GM10266 (cell line): ENCODE data around the gene TMEM62.
"Not testable (repeated sequence)": the region's sequence is repeated elsewhere in the genome, so short reads cannot be mapped to it uniquely, and the experiment has no call there.

ENCODE experiments used
- DNase-seq: peaks from one replicate; pipeline ENCODE4 v3.0.0; 2012; ENCODE audit errors: extremely low spot score
- TF ChIP-seq, protein P1 (sequence below): IDR thresholded peaks from 2 replicates; pipeline ENCODE4 v1.5.1; 2012; ENCODE audit warnings: mild to moderate bottlenecking, low read depth; ENCODE audit not compliant: control insufficient read depth, insufficient read depth; ENCODE audit errors: missing control alignments

Gene TMEM62

DNA sequence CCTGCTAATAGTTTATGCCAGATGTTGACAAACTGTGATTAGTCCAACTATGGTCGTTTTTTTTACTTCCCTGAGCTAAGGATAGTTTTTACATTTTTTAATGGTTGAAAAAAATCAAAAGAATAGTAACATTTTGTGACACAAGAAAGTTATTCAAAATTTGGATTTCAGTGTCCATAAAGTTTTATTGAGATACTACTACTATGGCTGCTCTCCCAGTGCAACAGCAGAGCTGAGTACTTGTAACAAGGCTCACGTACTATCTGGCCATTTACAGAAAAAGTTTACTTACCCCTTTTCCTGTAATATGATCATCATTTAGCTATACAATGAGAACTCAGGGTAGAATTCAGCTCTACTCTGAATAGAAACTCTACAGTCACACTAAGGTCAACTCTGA lies 11.5 kb upstream of the TMEM62 start:
- DNase-seq = no peak
- TF ChIP-seq, protein P1, sequence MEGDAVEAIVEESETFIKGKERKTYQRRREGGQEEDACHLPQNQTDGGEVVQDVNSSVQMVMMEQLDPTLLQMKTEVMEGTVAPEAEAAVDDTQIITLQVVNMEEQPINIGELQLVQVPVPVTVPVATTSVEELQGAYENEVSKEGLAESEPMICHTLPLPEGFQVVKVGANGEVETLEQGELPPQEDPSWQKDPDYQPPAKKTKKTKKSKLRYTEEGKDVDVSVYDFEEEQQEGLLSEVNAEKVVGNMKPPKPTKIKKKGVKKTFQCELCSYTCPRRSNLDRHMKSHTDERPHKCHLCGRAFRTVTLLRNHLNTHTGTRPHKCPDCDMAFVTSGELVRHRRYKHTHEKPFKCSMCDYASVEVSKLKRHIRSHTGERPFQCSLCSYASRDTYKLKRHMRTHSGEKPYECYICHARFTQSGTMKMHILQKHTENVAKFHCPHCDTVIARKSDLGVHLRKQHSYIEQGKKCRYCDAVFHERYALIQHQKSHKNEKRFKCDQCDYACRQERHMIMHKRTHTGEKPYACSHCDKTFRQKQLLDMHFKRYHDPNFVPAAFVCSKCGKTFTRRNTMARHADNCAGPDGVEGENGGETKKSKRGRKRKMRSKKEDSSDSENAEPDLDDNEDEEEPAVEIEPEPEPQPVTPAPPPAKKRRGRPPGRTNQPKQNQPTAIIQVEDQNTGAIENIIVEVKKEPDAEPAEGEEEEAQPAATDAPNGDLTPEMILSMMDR = no peak

DNA sequence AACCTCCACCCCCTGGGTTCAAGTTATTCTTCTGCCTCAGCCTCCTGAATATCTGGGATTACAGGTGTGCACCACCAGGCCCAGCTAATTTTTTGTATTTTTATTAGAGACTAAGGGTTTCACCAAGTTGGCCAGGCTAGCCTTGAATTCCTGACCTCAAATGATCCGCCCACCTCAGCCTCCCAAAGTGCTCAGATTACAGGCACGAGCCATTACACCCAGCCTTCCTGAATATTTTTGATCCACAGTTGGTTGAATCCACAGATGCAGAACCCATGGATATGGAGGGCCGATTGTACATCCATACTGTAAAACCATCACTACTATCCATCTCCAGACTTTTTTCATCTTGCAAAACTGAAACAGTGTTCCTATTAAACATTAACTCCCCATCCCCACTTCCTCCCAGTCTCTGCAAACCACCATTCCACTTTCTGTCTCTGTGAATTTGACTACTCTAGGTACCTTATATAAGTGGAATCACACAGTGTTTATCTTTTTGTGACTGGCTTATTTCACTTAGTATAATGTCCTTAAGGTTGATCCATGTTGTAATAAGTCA lies 8.2 kb upstream of the TMEM62 start:
- TF ChIP-seq, protein P1 = no peak
- no peak for DNase-seq

DNA sequence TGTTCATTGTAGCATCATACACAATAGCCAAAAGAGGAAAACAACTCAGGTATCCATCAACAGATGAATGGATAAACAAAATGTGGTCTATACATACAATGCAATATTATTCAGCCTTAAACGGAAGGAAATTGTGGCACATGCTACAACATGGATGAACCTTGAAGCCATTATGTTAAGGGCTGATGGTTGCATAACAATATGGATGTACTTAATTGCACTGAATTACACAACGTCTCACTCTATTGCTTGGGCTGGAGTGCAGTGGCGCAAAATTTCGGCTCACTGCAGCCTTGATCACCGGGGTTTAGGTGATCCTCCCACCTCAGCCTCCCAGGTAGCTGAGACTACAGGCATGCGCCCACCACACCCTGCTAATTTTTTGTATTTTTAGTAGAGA lies 7.0 kb upstream of the TMEM62 start:
- TF ChIP-seq, protein P1 = no peak
- no peak for DNase-seq

DNA sequence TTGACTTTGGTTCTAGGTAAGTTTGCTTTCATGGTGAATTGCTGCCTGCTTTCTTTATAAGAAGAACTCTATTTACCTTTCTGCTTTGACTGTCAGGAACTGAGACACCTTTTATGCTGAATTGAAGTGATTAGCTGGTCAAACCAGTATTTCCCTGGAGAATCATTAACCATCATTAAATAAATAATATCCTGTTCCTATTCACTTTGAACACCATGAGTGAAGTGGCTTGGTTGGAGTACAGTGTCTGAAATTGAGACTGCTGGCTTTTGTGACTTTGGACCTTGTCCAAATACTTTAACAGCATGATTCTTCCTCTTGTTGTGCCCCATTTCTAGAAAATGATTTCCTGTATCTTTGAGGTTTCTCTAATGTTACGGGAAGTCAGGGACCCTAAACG lies 5.6 kb upstream of the TMEM62 start:
- no peak for DNase-seq
- TF ChIP-seq, protein P1 = no peak

DNA sequence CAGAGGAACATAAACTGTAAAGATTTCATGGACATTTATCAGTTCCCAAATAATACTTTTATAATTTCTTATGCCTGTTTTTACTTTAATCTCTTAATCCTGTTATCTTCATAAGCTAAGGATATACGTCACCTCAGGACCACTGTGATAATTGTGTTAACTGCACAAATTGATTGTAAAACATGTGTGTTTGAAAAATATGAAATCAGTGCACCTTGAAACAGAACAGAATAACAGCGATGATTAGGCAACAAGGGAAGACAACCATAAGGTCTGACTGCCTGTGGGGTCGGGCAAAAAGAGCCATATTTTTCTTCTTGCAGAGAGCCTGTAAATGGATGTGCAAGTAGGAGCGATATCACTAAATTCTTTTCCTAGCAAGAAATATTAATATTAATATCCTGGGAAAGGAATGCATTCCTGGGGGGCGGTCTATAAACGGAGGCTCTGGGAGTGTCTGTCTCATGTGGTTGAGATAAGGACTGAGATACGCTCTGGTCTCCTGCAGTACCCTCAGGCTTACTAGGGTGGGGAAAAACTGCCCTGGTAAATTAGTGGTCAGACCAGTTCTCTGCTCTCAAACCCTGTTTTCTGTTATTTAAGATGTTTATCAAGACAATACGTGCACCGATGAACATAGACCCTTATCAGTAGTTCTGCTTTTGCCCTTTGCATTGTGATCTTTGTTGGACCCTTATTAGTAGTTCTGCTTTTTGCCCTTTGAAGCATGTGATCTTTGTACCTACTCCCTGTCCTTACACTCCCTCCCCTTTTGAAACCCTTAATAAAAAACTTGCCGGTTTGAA lies 5.0 kb upstream of the TMEM62 start:
- DNase-seq = not testable (repeated sequence)

DNA sequence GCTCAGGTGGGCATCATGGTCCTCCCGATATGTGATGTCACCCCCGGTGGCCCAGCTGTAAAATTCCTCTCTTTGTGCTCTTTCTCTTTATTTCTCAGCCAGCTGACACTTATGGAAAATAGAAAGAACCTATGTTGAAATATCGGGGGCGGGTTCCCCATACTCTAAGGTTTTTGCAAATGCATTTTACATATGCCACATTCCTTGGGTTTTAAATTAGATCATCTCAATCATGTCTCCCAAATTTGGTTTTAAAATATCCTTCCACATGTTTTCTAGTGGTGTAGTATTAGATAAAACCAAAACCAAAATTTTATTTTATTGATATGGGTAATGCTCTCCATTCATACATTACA lies 4.4 kb upstream of the TMEM62 start:
- TF ChIP-seq, protein P1 = no peak

DNA sequence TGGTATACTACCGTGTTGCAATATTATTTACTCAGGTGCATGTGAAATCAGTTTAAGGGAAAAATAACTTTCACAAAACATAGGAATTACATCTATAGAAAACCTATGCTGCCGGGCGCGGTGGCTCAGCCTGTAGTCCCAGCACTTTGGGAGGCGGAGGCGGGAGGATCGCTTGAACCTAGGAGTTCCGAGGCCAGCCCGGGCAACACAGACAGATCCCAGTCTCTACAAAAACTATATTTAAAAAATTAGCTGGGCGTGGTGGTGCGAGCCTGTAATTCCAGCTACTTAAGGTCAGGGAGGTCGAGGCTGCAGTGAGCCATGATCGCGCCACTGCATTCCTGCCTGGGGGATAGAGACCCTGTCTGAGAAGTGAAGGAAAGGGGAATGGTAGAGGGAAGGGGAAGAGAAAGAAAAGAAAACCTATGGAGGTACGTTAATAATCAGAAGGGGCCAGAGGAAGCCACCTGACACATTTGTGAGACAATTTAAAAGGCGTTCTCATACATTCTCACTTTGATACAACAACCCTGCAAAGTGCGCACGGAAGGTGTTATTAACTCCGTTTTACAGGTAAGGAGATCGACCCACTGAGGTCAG lies 456 bp upstream of the TMEM62 start:
- DNase-seq = no peak
- TF ChIP-seq, protein P1 = no peak

More for the DNA sequence above, 4.4 kb upstream of the TMEM62 start:
- DNase-seq = no peak

DNA sequence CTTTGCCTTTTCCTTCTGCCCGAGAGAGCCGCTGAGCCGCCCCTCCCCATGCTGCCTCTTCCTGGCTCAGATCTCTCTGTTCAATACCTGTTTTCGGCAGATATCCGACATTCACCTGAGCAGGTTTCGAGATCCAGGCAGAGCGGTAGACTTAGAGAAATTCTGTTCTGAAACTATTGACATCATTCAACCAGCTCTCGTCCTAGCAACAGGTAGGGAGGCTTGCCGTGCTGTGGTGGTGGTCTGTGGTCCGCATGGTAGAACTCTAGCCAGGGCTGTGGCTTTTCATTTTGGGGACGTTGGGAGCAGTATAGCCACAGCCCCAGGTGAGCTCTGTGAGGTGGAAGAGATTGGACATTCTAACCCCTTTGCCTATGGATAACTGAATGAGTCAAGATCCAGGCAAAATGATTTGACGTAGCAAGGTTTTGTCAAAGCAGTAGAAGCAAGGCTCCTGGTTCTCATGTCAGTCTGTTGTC lies 810 bp downstream of the TMEM62 start:
- TF ChIP-seq, protein P1 = no peak
- DNase-seq = peak; percentile 29
